ENCODE results near the gene SLC15A4. TPM values are rescaled to one million over a fixed set of nuclear protein-coding genes. Genes with fewer than 3 reads are reported as not detected.

Gene SLC15A4
- total RNA-seq, 1 experiment from 2014 or later: 21.6 TPM

- no peak overlapping the region for H3K27ac ChIP-seq (ENCODE audit: insufficient read length, low read depth, low read length)
- H2BK15ac ChIP-seq (ENCODE audit: low read depth, low read length): no peak overlapping the region
- no peak overlapping the region for H3K4me3 Mint-ChIP-seq
Observed at GRCh38 chr12:128801879-128802391, 21.8 kb downstream of the SLC15A4 start.

More at GRCh38 chr12:128801879-128802391, 21.8 kb downstream of the SLC15A4 start:
- no peak overlapping the region for H2BK120ac ChIP-seq (ENCODE audit: low read depth, low read length, poor library complexity, severe bottlenecking)
- H2AFZ ChIP-seq (ENCODE audit: low read length): no peak overlapping the region
- H3K23me2 ChIP-seq (ENCODE audit: insufficient read length, low read depth, low read length, poor library complexity, severe bottlenecking): no peaks in the 10 kb centered on the region
- no peak overlapping the region for H2BK5ac ChIP-seq (ENCODE audit: insufficient read length, low read length)
- no peak overlapping the region for H2BK20ac ChIP-seq (ENCODE audit: low read depth, low read length, poor library complexity, severe bottlenecking)
- no peak overlapping the region for H3K56ac ChIP-seq (ENCODE audit: insufficient read length, low read depth, low read length)
- no peaks in the 10 kb centered on the region for H3K9me3 ChIP-seq (ENCODE audit: control insufficient read depth, low read depth, low read length)
- H3K4me2 ChIP-seq (ENCODE audit: insufficient read depth, insufficient read length, low read length): no peak overlapping the region
- Mint-ChIP-seq H3K27me3 (ENCODE audit: low read depth) (no peaks in the 10 kb centered on the region), H3K27ac (peak overlapping the region in 1 of 3 experiments; percentile 61; a peak in 1 of 7 replicates), H3K9me3 (no peaks in the 10 kb centered on the region), H3K36me3 (ENCODE audit: insufficient read depth in 1 of 3, low read depth in 3 of 3) (peaks cover 25 to 75% (median 72%) of the 10 kb centered on the region in 3 experiments), H3K4me1 (peaks cover 14 to 24% of the 10 kb centered on the region in 2 experiments)
- no peak overlapping the region for H2AK5ac ChIP-seq (ENCODE audit: insufficient read length, low read length)
- H3K23ac ChIP-seq (ENCODE audit: insufficient read length, low read depth, low read length): no peak overlapping the region
- H3K4ac ChIP-seq (ENCODE audit: low read depth, low read length): no peak overlapping the region
- no peaks in the 10 kb centered on the region for H3K27me3 ChIP-seq (ENCODE audit: insufficient read depth, low read length)
- no peak overlapping the region for H4K8ac ChIP-seq (replicated peaks; ENCODE audit: insufficient read length, low read depth, low read length)
- no peak overlapping the region for H3K18ac ChIP-seq (ENCODE audit: insufficient read length, low read depth, low read length)
- no peak overlapping the region for H4K91ac ChIP-seq (ENCODE audit: insufficient read length, low read depth, low read length)
- no peak overlapping the region for H2BK12ac ChIP-seq (ENCODE audit: insufficient read length, low read depth, low read length)
- H4K20me1 ChIP-seq (ENCODE audit: control insufficient read depth, insufficient read depth, insufficient read length): no peaks in the 10 kb centered on the region
- no peaks in the 10 kb centered on the region for H3K4me1 ChIP-seq (ENCODE audit: insufficient read depth, low read length)
- no peak overlapping the region for H3K14ac ChIP-seq (ENCODE audit: insufficient read depth, low read length)
- no peak overlapping the region for H4K5ac ChIP-seq (ENCODE audit: insufficient read length, low read depth, low read length)
- DNase-seq: no peak
- no peak overlapping the region for H3T11ph ChIP-seq (ENCODE audit: low read length)
- WGBS (ENCODE audit: extremely low coverage, insufficient read length, low lambda C conversion rate): no CpG with 5 or more reads among the region's 8 CpGs
- TF ChIP-seq CTCF (conservative IDR thresholded peaks at IDR 0.05): no peak
- H3K79me1 ChIP-seq (ENCODE audit: insufficient read depth, low read depth, low read length, poor library complexity, severe bottlenecking): peaks cover 5% of the 10 kb centered on the region
- no peak overlapping the region for H3K9ac ChIP-seq (ENCODE audit: extremely low read depth, insufficient read length, low read length)
- H3K79me2 ChIP-seq (ENCODE audit: insufficient read depth, low read length): peaks cover 4% of the 10 kb centered on the region; the same call in 1 of the 2 replicates
